Activated CD8-positive, alpha-beta memory T cell treated with anti-CD3 and anti-CD28 coated beads, Interleukin-2, amount 50 U/mL, for 1 hour (primary cell): ENCODE measurements around the gene CCDC181.
"Not testable (repeated sequence)": the region's sequence is repeated elsewhere in the genome, so short reads cannot be mapped to it uniquely, and the experiment has no call there.

Experiments used
- DNase-seq: peaks from one replicate; pipeline ENCODE4 v3.0.0-alpha.2; 2020; ENCODE audit errors: extremely low read depth

CCDC181 gene

GRCh38 chr1:169427081-169427641, at the start of gene CCDC181:
Gene CCDC181 (minus strand): TSS chr1:169427474. CDS start chr1:169424927, 2,547 bp downstream.
- DNase-seq = peak; percentile 12

- DNase-seq = no peak
Measured at GRCh38 chr1:169475806-169476387, 48.6 kb upstream of the CCDC181 start.

DNA sequence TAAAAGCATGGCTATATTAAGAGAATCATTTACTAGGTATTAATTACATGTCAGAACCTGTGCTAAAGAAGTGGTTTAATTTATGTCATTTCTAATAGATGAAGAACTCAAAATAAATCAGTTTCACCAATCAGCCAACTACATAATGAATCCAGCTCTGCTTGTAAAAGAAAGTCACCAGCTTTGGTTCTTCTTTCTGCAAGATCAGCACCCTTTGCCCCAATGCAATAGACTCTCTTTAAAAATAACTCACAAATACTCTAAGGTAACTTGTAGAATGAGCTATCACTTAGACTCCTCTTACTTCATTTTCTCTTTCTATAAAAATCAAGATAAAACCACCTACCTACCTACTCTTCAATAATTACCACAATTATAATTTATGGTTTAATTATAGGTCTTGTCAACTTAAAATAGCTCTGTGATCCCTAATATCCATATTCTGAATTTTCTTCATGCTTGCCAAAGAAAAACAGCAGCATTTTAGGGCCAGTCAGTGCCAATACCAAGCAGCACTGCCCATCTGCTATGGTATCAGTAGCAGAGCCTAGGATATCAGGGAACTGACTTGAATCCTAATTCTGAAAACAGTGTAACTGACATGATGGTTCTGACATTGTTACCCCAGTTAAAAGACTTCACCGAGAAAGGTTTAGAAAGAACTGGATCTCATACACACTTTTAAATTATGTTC, 47.2 kb upstream of the CCDC181 start:
- DNase-seq = no peak

DNA sequence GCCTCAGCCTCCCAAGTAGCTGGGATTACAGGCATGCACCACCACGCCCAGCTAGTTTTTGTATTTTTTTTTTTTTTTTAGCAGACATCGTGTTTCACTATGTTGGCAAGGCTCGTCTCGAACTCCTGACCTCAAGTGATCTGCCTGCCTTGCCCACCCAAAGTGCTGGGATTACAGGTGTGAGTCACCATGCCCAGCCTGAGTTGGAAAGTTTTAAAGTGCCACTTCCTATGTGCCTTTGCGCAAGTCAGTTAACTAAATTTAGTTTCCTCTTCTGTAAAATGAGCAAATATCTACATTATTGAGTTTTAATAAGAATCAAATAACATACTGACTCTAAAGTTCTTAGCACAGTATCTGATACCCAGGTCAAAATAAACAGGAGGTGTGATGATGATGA, 46.1 kb upstream of the CCDC181 start:
- DNase-seq = no peak

GRCh38 chr1:169472738-169473137, 45.5 kb upstream of the CCDC181 start:
- no peak for DNase-seq

DNA sequence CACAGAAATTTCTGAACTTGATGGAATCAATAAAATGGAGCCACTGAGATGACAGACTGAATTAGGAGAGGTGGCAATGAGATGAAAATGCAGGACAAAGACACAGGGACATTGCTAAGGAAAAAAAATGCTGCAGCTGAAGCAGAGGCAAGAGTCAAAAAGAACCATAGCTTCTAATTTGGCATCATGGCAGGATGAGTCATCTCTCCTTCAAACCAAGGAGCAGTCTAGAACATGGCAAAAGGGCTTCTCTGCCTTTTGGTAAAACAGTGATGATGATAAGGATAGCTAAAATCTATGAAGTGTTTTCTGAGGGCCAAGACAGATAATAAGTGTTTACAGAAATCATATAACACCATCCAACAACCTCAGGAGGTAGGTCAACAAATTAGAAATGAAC, 41.7 kb upstream of the CCDC181 start:
- no peak for DNase-seq

DNA sequence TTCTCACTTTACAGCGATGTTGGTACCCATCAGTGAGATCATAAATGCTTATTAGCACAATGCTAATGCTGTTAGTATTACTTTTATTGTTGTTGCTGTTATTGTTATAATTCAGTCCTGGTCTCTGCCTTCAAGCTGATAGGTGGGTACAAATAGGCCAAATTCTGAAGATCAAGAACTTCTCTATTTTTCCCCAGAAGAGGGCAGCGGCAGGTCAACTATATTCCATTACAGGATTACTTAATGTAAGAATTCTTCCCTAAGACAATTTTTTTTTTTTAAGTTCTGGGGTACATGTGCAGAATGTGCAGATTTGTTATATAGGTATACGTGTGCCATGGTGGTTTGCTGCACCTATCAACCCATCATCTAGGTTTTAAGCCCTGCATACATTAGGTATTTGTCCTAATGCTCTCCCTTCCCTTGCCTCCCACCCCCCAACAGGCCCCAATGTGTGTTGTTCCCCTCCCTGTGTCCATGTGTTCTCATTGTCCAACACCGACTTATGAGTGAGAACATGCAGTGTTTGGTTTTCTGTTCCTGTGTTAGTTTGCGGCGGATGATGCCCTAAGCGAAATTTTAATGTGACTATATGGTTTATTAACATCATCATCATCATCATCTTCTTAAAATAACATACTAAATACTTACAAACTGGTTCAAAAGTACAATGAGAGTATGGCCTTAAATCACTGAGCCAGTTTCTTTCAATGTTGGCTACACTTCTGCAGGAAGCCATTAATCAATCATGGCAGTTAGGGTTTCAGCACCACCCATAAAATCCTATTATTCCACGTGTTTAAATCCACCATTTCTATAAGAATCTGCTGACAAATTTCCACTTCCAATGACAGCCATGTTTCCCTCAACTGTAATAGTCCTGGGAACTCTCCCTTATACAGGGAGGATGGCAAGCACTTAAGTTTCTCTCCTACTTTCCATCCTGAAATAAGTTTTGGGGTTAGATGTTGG, 39.3 kb upstream of the CCDC181 start:
- DNase-seq = no peak

- no peak for DNase-seq
Measured at GRCh38 chr1:169465281-169465680, 38.0 kb upstream of the CCDC181 start.

DNA sequence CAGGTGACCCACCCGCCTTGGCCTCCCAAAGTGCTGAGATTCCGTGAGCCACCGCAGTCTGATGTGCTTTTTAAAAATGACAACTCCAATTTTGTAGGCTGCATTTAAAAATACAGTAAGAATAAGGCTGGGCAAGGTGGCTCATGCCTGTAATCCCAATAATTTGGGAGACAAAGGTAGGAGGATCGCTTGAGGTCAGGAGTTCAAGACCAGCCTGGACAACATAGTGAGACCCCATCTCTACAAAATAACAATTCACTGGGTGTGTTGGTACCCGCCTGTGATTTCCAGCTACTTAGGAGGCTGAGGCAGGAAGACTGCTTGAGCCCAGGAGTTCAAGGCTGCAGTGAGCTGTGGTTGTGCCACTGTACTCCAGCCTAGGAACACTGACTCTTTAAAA, 35.1 kb upstream of the CCDC181 start:
- no peak for DNase-seq

DNA sequence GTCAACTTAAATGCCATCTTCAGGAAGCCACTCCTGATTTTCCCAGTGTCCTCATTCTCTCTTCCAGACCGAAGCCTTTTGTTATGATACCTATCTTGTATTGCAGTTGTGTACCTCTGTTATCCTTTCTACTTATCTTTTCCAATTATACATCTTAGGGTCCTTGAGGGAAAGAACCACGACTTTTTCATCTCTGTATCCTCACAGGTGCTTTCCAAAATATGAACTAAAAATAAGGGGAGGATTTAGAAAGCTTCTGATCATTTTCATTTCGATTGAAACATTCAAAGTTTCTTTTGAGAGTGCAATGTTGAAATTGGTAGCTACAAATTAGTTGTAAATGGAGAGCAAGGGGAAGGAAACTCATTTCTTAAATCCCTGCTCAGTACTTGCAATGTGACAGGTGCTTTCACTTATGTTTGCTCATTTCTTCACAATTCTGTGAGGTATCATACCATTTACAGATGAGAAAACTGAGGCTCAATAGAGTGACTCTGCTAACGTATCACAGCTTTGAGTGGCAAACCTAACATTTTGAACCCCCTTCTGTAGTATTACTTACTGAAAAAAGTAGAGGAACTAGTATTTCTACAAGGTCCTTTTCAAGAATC, 34.2 kb upstream of the CCDC181 start:
- no peak for DNase-seq

GRCh38 chr1:169460191-169460833, 33.0 kb upstream of the CCDC181 start:
- no peak for DNase-seq

GRCh38 chr1:169457443-169457842, 30.2 kb upstream of the CCDC181 start:
- no peak for DNase-seq

DNA sequence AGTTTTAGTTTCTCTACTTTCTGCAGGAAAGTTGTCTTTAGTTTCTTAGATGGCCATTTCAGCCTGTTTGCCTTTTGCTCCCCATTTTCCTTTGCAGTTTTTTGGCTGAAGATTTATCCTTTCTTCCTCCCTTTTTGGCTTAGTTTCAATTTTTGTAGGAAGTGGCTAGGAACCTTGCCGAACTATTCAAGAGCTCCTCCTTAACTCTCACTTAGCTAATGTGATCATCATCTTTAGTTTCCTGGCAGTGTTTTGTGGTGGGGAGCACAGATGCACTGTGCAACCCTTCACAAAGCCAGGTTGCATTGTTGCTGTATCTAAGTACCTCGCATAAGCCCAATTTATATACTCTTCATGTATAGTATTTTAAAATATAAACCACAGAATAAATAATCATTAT, 28.8 kb upstream of the CCDC181 start:
- no peak for DNase-seq

DNA sequence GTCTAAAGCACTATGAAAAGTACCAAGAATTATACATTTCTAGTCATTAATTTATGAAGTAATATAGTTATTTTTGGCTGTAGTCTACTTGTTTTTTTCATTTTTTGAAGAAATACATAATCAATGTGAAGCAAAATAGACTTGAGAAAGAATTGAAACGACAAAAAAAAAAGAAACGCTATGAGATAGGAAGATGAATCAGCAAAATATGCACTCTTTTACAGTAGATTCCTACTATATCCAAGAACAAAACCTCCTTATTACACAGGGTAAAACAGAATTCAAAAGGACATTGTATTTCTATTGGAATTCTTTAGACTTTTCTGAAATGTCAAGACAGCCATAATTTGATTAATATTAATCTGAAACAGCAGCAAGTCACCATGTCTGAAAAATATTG, 25.6 kb upstream of the CCDC181 start:
- DNase-seq = no peak

DNA sequence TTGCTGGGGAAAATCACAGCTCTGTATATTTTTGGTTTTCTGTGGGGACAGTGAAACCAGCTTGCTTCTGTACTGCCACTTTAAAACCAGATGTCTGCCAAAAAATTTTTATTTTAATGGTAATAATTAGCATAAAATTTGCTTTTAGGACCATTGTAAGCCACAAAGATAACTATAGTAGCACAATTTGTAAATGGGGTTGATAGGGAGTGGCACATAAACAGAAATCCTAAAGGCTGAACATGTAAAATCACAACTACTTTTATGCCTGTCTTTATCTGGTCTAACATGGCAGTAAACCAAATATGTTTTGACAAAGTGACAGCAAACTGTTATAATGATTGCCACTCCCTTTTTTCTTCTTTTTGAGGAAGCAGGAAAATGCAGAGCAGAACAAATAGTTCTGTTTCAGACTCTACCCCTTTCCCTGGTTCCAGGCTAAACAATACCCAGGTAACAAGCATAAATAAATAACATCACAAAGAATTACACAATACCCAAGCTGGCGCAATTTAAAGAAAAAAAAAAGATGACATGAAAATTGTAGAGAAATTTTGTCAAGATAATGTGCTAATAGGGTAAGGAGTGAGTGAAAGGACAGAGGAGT, 24.0 kb upstream of the CCDC181 start:
- DNase-seq = no peak

GRCh38 chr1:169443923-169444322, 16.6 kb upstream of the CCDC181 start:
- no peak for DNase-seq

GRCh38 chr1:169426174-169426705, 1.0 kb downstream of the CCDC181 start:
- DNase-seq = no peak

- DNase-seq = no peak
Measured at GRCh38 chr1:169421309-169421708, 6.0 kb downstream of the CCDC181 start.

- DNase-seq = no peak
Measured at GRCh38 chr1:169414952-169415351, 12.3 kb downstream of the CCDC181 start.

GRCh38 chr1:169408340-169408739, 18.9 kb downstream of the CCDC181 start:
- DNase-seq = not testable (repeated sequence)

- DNase-seq = not testable (repeated sequence)
Measured at GRCh38 chr1:169402578-169402977, 24.7 kb downstream of the CCDC181 start.
